ENCODE data around the gene RUSC1.
A peak's percentile ranks its signal among the peaks of the same experiment; 100 is the strongest.

The RUSC1 gene

DNA sequence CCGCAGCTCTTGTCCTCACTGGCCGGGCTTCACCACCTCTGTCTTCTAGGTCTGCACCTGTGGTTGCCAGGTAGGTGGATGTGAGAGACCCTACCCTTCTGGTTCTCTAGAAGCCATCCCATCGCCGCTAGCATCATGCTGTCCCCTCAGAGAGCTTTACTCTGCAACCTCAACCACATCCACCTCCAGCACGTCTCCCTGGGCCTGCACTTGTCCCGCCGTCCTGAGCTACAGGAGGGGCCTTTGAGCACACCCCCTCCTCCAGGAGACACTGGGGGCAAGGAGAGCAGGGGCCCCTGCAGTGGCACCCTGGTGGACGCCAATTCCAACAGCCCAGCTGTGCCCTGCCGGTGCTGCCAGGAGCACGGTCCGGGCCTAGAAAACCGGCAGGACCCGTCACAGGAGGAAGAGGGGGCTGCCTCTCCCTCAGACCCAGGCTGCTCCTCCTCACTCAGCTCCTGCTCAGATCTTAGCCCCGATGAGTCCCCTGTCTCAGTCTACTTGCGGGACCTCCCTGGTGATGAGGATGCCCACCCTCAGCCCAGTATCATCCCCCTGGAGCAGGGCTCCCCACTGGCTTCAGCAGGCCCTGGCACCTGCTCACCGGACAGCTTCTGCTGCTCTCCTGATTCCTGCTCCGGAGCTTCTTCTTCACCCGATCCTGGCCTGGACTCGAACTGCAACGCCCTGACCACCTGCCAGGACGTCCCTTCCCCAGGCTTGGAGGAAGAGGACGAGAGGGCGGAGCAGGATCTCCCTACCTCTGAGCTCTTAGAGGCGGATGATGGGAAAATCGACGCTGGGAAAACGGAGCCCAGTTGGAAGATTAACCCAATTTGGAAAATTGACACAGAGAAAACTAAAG, 1.2 kb downstream of the RUSC1 start (continued):
- TF ChIP-seq, protein P1, sequence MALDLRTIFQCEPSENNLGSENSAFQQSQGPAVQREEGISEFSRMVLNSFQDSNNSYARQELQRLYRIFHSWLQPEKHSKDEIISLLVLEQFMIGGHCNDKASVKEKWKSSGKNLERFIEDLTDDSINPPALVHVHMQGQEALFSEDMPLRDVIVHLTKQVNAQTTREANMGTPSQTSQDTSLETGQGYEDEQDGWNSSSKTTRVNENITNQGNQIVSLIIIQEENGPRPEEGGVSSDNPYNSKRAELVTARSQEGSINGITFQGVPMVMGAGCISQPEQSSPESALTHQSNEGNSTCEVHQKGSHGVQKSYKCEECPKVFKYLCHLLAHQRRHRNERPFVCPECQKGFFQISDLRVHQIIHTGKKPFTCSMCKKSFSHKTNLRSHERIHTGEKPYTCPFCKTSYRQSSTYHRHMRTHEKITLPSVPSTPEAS (tag by site-specific recombination; IDR thresholded peaks at IDR 0.05): no peak
- TF ChIP-seq ZNF664 (tag by site-specific recombination; IDR thresholded peaks at IDR 0.05): no peak
- TF ChIP-seq SP3 (tag by site-specific recombination; IDR thresholded peaks at IDR 0.05): no peak
- TF ChIP-seq ZNF558 (tag by site-specific recombination; IDR thresholded peaks at IDR 0.05): no peak
- no peak for TF ChIP-seq ZNF184 (tag by site-specific recombination; IDR thresholded peaks at IDR 0.05)
- TF ChIP-seq MYNN (tag by site-specific recombination; IDR thresholded peaks at IDR 0.05; ENCODE audit: borderline replicate concordance): no peak
- TF ChIP-seq ZNF791 (tag by site-specific recombination; IDR thresholded peaks at IDR 0.05): no peak
- no peak for TF ChIP-seq GFI1B (tag by site-specific recombination; IDR thresholded peaks at IDR 0.05)
- TF ChIP-seq, protein P2, sequence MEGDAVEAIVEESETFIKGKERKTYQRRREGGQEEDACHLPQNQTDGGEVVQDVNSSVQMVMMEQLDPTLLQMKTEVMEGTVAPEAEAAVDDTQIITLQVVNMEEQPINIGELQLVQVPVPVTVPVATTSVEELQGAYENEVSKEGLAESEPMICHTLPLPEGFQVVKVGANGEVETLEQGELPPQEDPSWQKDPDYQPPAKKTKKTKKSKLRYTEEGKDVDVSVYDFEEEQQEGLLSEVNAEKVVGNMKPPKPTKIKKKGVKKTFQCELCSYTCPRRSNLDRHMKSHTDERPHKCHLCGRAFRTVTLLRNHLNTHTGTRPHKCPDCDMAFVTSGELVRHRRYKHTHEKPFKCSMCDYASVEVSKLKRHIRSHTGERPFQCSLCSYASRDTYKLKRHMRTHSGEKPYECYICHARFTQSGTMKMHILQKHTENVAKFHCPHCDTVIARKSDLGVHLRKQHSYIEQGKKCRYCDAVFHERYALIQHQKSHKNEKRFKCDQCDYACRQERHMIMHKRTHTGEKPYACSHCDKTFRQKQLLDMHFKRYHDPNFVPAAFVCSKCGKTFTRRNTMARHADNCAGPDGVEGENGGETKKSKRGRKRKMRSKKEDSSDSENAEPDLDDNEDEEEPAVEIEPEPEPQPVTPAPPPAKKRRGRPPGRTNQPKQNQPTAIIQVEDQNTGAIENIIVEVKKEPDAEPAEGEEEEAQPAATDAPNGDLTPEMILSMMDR (tag by site-specific recombination; IDR thresholded peaks at IDR 0.05): no peak
- 0 out of 2 replicates have a peak, but pooled peaks have one; percentile 56 for TF ChIP-seq IKZF3 (tag by site-specific recombination; IDR thresholded peaks at IDR 0.05)
- TF ChIP-seq ELK4 (IDR thresholded peaks at IDR 0.05; ENCODE audit: borderline replicate concordance, low read depth, low read length): no peak
- TF ChIP-seq KLF7 (tag by site-specific recombination; IDR thresholded peaks at IDR 0.05; ENCODE audit: borderline replicate concordance): no peak
- no peak for TF ChIP-seq ZNF521 (tag by site-specific recombination; IDR thresholded peaks at IDR 0.05)

DNA sequence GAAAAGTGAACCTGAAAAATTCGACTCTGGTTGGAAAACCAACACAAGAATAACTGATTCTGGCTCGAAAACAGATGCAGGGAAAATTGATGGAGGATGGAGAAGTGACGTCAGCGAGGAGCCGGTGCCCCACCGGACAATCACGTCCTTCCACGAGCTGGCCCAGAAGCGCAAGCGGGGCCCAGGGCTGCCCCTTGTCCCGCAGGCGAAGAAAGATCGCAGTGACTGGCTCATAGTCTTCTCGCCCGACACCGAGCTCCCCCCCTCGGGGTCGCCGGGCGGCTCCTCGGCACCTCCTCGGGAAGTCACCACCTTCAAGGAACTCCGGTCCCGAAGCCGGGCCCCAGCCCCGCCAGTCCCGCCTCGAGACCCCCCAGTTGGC, 1.9 kb downstream of the RUSC1 start:
- H3K4me3 ChIP-seq (ENCODE audit: low read depth, low read length): peak overlapping the region; percentile 86
- no peak overlapping the region; the same call in 1 of the 2 replicates for H3K27ac ChIP-seq (ENCODE audit: extremely low read depth, low read depth, low read length)
- 0 out of 2 replicates have a peak, but pooled peaks cover 3% of the 10 kb centered on the region for H3K4me1 ChIP-seq (ENCODE audit: control insufficient read depth, insufficient read depth, low read length)
- ChIA-PET POLR2A (interaction anchor here (1.1 to 4.4 kb wide), 4 partner anchors 49 to 145 kb away, joined by 3 to 32 read pairs (median 13); partner anchors contain the start of genes CLK2 and SCAMP3), CTCF (interaction anchor here (0.6 to 8.4 kb wide), 12 partner anchors 11 to 178 kb away, joined by 3 to 77 read pairs (median 4); partner anchors contain the start of genes HCN3 and MTX1)
- no peak for TF ChIP-seq ZNF426 (tag by site-specific recombination; IDR thresholded peaks at IDR 0.05)
- no peak for TF ChIP-seq WT1 (tag by site-specific recombination; IDR thresholded peaks at IDR 0.05)
- TF ChIP-seq ZNF473 (tag by site-specific recombination; IDR thresholded peaks at IDR 0.05): no peak
- no peak for TF ChIP-seq ZNF221 (tag by site-specific recombination; IDR thresholded peaks at IDR 0.05; ENCODE audit: borderline replicate concordance)
- no peak for TF ChIP-seq SCRT2 (tag by site-specific recombination; IDR thresholded peaks at IDR 0.05)
- peak; percentile 1; the same call in 1 of the 2 replicates for TF ChIP-seq IKZF3 (tag by site-specific recombination; IDR thresholded peaks at IDR 0.05)
- TF ChIP-seq ZNF670 (tag by site-specific recombination; IDR thresholded peaks at IDR 0.05; ENCODE audit: low read depth): no peak
- no peaks in the 10 kb centered on the region for H3K9me3 ChIP-seq (ENCODE audit: control insufficient read depth, insufficient read depth, low read depth, low read length)
- H3K36me3 ChIP-seq (ENCODE audit: control insufficient read depth in 2 of 2, insufficient read depth in 1 of 2, low read length in 2 of 2): peaks cover 11 to 62% of the 10 kb centered on the region in 2 experiments; a peak in 2 of 3 replicates
